Measurements from ENCODE around the gene PNLDC1. TPM values are rescaled to one million over a fixed set of nuclear protein-coding genes. Genes with fewer than 3 reads are reported as not detected.
"Not testable (repeated sequence)": the region's sequence is repeated elsewhere in the genome, so short reads cannot be mapped to it uniquely, and the experiment has no call there.

PNLDC1 gene
- total RNA-seq, 1 donor from 2014 or later = not detected

DNA sequence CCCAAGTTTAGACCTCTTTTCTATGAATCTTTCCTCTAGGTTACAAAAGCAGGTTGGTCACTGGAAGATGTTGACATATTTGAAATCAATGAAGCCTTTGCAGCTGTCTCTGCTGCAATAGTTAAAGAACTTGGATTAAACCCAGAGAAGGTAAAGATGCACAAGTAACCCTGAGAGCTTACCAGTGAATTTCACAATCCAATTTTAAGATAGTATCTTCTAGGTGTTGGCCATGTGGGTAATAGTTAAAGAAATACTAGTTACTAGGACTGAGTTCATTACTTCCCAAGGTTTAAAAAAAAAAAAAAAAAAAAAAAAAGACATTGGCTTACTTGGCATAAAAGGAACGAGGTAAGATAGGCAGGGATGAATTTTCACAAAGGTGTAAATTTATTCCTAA lies 21.9 kb upstream of the PNLDC1 start:
- no peak for DNase-seq (ENCODE audit: low read depth)

DNA sequence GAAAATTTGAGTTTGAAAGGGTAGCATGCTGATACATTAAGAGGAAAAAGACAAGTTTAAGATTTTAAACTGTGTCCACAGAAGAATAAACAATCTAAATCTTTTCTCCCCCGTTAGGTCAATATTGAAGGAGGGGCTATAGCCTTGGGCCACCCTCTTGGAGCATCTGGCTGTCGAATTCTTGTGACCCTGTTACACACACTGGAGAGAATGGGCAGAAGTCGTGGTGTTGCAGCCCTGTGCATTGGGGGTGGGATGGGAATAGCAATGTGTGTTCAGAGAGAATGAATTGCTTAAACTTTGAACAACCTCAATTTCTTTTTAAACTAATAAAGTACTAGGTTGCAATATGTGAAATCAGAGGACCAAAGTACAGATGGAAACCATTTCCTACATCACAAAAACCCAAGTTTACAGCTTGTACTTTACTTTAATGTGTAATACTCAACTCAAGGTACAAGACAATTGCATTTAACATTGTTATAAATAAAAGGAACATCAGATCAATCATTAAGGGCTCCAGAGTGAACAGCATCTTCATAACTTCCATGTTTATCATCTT lies 21.5 kb upstream of the PNLDC1 start:
- no peak for DNase-seq (ENCODE audit: low read depth)

DNA sequence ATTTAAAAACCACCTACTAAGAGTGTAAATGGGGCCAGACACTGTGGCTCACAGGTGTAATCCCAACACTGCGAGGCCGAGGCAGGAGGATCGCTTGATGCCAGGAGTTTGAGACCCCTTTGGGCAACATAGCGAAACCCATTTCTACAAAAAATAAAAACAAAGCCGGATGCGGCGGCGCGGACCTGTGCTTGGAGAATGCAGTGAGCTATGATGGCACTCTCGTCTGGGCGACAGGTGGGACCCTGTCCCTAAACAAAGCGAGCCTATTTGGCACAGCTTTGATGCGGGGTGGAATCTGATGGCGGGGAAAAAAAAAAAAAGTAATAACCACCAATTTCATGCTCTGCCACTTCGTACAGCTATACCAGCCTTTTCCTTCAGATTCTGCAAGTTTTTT lies 11.8 kb upstream of the PNLDC1 start:
- DNase-seq (ENCODE audit: low read depth) = no peak

DNA sequence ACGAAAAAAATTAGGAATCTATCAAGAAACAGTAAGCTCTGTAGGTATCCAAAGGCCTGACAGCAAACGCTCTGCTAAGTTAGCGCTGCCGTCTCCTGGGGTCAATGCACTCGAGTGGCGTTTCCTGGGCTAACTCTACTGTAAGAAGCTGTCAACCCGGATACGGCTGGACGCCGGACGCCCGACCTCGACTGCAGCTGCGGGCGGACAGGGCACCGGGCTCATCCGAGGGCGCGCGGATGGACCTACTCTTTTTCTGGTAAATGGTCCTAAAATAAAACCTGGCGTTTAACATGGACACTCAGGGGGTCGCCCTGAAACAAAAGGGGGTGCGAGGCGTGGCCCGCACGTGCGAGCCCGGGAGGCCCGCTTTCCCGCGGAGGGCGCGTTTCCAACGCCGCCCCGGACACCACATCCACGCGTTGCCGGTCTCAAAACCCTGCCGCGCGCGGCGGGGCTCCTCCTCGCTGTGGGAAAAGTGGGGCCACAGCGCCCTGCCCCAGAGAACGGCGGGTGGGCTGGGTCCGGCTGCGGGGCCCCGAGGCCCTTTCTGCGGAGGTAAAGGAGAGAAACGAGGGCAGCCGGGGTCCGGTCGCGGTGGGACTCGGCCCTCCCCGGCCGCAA lies 11.2 kb upstream of the PNLDC1 start:
- peak; percentile 15 for DNase-seq (ENCODE audit: low read depth)

DNA sequence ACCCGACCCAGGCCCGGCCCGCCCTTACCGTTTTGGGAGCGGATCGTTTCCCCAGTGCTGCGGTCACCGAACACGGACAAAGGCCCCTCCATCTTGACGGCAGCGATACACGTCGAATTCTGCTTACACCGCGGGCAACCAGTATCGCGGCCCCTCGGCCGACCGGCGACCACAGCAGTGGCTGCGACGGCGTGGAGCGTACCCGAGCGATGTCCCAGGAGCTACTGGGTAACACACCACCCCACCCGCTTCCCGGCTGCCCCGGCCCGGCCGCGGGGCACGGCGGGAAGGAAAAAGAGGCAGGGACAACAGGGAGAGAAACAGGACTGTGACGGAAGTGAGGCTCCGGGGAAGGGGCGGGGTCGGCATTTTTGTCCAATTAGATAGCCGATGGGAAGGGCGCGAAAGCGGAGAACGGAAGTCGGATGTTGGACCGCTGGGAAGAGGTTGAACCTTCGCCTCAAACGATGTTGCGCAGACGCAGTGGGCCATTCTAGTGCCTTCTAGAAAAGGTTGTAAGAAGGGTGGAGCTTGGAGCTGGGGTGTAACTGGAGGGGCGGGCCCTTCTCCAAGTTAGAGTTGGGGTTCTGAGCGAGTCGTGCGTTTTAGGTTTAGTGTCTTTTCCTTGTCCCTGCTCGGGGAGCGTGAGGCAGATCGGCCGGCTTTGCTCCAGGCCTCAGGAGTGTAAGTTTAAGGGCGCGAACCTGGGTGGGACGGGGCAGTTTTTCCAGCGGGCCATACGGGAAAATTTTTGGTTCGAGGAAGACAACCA lies 10.5 kb upstream of the PNLDC1 start, which contains the start of gene TCP1:
Gene TCP1 (minus strand): TSS at position 226 of the 772 bp plus-strand sequence. CDS start 134 bp downstream, at position 92.
- DNase-seq (ENCODE audit: low read depth) = peak; percentile 100

DNA sequence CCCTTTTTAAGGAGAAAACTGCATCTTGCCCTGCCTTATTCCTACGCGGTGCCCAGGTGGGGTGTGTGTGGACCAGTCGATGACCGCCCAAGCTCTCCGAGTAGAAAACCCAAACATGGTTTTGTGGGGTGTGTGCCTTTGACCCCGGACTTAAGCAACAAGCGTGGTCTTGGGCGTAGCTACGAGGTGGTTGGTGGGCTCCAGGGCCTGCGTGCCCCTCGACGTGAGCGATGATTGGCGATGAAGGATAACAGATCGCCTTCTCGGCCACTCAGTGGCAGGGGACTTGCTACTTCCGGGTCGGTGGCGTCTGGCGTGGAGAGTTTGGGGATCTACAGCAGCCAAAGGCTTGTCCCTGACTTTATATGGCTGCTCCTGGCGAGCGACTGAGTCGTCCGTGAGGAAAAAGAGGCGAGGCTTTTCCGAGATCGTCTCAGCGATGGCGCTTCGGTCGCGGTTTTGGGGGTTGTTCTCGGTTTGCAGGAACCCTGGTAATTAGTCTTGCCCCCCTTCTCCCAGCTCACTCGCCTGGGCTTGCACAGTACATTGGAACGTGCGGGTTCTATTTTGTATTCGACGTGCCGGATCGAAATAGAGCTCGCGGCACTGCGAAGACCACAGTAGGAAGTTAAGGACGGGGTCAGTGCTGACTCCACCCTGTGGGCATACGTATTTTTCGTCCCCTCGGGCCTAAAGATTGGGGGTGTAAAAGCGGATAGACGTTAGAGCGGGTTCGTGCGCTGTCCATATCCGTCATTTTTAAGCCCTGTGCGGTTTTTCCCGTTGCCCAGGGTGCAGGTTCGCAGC lies 9.7 kb upstream of the PNLDC1 start, which contains the start of gene MRPL18:
Gene MRPL18 (plus strand): TSS at position 319 of the 807 bp plus-strand sequence. CDS start 121 bp downstream, at position 440.
- DNase-seq (ENCODE audit: low read depth) = peak; percentile 99

DNA sequence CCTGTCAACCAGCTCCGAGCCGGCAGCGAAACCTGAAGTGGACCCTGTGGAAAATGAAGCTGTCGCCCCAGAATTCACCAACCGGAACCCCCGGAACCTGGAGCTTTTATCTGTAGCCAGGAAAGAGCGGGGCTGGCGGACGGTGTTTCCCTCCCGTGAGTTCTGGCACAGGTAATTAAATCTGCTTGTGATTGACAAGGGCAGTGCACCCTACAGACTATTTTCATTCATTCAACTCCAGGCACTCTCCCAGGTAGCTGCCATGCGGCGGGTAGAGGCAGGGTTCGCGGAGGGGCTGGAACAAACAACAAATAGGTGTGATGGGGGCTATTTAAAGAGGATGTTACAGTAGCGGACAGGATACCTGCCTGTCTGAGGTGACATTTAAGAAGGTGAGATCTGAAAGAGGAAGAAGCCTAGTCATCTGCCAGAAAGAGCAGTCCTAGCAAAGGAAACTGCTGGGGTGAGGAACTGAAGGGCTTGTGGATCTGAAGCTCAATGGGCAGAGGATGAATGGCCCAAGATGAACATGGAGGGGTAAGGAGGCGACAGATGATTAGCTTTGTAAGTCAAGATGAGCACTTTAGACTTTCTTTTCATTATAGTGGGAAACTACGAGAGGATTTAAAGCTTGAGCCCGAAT lies 9.0 kb upstream of the PNLDC1 start:
- no peak for DNase-seq (ENCODE audit: low read depth)

DNA sequence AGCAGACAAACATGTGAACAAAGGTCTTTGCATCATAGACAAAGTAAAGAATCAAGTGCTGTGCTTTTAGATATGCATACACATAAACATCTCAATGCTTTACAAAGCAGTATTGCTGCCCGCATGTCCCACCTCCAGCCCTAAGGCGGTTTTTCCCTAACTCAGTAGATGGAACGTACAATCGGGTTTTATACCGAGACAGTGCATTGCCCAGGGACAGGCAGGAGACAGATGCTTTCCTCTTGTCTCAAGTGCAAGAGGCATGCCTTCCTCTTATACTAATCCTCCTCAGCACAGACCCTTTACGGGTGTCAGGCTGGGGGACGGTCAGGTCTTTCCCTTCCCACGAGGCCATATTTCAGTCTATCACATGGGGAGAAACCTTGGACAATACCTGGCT lies 5.1 kb upstream of the PNLDC1 start:
- not testable (repeated sequence) for DNase-seq (ENCODE audit: low read depth)

DNA sequence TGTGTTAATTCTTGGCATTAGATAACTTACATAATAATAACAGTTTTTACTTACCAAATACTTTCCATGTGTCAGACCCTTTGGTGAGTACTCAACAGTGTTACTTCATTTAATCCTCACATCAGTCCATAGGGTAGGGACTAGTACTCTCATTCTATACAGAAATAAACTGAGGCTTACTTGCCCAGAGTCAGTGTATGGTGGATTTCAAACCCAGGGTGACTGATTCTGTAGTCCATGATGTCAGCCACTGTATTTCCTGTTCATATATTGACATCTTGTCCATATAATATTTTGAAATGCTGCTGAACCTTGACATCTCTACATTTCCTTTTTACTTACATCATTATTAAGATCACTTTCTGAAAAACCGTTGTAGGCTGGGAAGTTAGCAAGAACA lies 2.5 kb upstream of the PNLDC1 start:
- DNase-seq (ENCODE audit: low read depth) = no peak

DNA sequence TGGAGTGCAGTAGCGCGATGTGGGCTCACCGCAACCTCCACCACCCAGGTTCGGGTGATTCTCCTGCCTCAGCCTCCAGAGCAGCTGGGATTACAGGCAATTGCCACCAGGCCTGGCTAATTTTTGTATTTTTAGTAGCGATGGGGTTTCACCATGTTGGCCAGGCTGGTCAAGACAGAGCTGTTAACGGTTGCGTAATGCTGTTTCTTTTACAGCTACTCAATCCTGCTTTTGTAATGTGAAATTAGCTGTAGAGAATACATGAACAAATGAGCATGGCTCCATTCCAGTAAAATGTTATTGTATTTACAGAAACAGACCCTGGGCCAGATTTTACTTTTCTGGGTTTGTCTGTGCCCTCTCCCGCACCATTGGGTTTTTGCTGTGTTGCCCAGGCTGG lies 1.9 kb downstream of the PNLDC1 start:
- no peak for DNase-seq (ENCODE audit: low read depth)

DNA sequence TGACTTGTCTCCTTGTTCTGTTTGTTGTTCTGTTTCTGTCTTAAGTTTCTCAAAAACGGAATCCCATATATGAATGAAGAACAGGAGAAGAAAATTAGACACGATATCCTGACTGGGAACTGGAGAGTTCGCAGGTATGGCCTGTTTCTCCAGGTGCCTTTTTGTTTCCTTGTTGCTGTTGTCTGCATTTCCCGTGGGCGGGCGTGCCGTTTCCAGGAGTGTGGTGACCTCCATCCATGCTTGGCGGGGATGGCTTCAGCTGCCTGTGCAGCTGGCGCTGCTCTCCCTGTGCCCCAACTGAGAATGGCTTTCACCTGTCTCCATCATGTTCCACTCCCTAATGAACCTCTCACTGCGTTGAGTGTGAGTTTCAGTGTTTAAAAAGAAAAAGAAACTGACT lies 4.4 kb downstream of the PNLDC1 start:
- no peak for DNase-seq (ENCODE audit: low read depth)

DNA sequence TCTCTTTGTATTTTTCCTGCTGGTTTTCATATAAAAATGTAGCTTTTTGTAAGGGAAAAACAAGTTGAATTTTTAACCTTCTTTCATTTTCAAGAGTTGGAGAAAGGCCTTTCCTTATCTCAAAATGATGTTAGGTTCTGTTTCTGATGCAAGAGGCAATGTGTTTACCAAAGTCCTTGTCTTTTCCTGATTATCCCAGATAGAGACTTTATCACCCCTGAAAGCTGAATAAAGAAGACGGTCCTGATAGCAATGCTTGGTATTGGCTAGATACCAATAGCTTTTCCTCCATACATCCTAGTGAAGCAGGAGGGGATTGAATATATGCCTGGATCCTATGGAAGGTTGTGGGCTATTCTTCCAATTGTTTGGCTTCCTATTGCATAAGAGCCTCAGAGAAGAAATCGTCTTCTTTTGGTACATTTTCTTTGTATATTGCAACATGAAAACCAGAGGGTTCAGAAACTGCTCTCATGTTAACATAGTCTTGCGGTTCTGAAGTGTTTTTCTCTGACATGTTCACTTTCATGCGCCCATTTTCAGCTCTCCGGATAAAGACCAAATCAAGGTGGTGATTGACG lies 5.5 kb downstream of the PNLDC1 start:
- DNase-seq (ENCODE audit: low read depth) = no peak

DNA sequence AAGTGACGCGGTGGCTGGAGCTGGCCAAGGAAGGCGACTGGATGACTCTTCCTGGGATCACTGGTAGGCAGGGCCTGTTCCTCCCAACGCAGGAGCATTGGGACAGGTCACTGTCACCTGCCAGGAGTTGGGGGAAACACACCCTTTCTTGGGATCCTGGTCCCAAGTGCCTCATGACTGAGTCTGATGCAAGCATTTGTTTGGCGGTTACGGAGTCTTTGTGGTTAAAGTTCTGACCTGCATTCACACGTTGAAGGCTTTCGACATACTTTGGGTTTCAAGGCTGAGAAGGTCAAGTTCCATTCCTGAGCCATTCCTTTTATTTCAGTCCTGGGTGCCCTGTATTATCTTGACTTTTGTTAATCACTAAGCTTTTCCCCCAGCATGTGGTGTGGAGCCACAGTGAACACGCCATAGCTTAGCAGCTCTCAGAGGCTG lies 6.0 kb downstream of the PNLDC1 start:
- no peak for DNase-seq (ENCODE audit: low read depth)

DNA sequence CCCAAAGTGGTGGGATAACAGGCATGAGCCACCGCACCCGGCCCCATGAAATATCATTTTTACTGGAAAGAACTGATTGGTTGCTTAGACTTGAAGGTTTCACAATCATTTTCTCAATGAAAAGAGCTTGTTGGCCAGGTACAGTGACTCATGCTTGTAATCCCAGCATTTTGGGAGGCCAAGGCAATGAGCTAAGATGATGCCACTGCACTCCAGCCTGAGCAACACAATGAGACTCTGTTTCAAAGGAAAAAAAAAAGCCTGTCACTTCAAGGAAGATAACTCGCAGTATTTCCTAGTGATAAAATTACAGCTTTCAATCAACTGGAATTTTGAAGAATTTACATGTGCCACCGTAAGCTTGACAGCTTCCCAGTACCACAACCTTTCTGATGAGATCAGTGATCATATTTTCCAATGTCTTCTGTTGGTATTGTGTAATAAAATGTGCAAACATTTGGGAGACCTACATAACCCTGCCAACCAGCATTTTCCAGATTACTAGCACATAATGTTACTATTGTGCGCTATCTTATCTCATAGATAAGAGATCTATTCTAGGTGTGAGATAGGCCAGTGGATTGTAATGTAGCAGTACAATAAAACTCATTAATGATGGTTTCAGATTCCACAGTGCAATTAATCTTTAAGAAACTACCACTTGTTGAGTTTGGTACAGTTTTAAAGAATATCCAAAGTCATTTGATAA lies 7.2 kb downstream of the PNLDC1 start:
- DNase-seq (ENCODE audit: low read depth) = no peak

DNA sequence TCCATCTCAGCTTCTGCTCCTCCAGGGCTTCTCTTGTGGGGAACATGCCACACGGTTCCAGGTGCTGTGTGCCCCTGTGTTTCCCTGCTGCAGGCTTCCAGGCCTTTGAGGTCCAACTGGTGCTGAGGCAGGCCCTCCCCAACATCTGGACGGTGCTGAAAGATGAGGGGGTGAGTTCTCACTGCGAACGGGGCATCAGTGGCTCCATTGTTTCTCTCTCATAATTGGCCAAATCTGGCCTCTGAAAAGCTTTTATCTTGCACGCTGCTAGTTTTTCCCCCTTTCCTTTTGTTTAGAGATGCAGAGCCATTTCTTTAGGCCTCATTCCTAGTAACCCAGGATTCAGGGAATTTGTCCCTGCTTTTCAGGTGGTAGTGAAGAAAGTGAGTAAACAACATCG lies 8.6 kb downstream of the PNLDC1 start:
- no peak for DNase-seq (ENCODE audit: low read depth)

DNA sequence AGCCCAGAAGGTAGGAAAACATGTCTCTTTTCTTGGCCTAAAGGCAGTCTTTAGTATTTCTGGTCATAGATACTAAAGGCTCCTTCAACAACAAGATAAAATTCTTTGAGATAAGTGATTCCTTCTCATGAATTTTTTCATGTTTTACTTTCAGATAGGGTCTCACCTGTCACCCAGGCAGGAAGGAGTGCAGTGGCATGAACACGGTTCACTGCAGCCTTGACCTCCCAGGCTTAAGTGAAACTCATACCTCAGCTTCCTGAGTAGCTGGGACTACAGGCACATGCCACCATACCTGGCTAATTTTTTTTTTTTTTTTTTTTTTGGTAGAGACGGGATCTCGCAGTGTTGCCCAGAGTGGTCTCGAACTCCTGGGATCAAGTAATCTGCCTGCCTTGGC lies 9.1 kb downstream of the PNLDC1 start:
- DNase-seq (ENCODE audit: low read depth) = no peak

DNA sequence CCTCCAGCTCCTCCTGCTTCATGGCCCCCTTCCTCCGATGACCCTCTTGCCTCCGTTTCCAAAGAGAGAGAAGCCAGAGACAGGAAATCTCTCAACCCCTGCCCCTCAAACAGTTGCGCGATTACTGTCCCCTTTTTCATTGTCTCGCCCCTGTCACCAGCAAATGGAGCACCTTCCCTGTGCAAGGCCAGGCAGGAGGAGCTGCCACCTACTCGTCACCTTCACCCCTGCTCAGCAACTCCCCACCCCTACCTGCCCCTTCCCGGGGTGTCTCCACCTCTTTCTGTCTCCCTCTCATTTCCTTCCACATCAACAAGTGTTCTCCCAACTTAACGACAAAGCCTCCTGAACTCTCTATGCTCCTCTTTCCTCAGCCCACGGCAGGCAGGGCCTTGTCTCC lies 13.7 kb downstream of the PNLDC1 start:
- no peak for DNase-seq (ENCODE audit: low read depth)

DNA sequence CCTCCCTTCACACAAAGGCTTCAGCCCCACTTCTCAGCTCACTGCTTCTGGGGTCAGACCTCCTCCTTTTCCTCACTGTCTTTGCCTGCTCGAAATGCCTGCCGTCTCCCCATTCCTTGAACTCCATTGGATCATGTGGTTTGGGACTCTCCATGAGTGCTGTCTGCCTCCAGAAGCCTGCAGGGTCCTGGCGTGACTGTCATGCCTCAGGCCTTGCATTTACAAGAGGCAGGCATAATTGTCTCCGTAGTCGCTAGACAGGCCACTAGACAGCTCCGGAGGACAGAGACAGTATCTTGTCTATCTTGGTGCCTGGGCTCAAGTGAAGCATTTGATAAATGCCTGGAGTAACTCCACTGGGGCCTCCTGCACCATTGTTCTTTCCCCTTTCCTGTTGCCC lies 15.3 kb downstream of the PNLDC1 start:
- DNase-seq (ENCODE audit: low read depth) = no peak

DNA sequence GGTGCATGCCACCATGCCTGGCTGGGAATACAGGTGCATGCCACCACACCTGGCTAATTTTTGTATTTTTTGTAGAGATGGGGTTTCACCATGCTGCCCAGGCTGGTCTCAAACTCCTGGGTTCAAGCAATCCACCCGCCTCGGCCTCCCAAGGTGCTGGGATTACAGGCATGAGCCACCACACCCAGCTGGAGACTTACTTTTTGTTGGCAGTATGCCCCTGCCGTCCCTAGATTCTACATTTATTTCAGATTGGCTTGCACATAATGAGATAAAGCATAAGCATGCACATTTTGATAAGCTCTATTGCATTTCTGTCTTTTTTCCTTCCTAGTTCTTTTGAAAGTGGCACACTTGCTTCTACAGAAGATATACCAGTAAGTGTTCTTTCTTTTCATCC lies 16.7 kb downstream of the PNLDC1 start:
- not testable (repeated sequence) for DNase-seq (ENCODE audit: low read depth)
